Sciatic nerve (tissue), 2 donors: ENCODE measurements around the gene APIP. TPM values are rescaled to one million over a fixed set of nuclear protein-coding genes. Genes with fewer than 3 reads are reported as not detected.
A peak's percentile ranks its signal among the peaks of the same experiment; 100 is the strongest.
"Not testable (repeated sequence)": the region's sequence is repeated elsewhere in the genome, so short reads cannot be mapped to it uniquely, and the experiment has no call there.

Experiments used
- ATAC-seq: fragments of 200-7000 bp; cut with Tn5 transposase; one replicate; pipeline ENCODE4 v1.9.1; 2020; ENCODE audit warnings: mild to moderate bottlenecking, moderate library complexity
- DNase-seq: peaks from one replicate; pipeline ENCODE4 v3.0.0-alpha.2; 2020; ENCODE audit warnings: low spot score
- intact Hi-C: fragments of 100-400 bp; cut with DNase I; formaldehyde crosslinking; loops from one replicate; pipeline ENCODE4 v1.14.2; 2022
- total RNA-seq: library from RNA; stranded (reverse); fragmentation: NEBNext Ultra II Directional; extraction: Animal tissue kit (Norgen Biotek cat#: 25700); gene quantifications from one replicate; pipeline ENCODE4 v1.2.1, GENCODE V29; 2021
- donor health status: DM: no; HTN: no; CAD: no.
- donor health status: DM: no; HTN: no; CAD: no.

The APIP gene
- total RNA-seq, 1 donor from 2014 or later: 35.4 TPM

GRCh38 chr11:34928268-34928959 lies 12.2 kb upstream of the APIP start:
- DNase-seq: no peak
- no peak for ATAC-seq
- intact Hi-C loops: loop anchor here (5.0 kb wide), 1 partner anchor 464 kb away; no protein-coding TSS in a partner anchor

GRCh38 chr11:34926831-34927132 lies 10.6 kb upstream of the APIP start:
- DNase-seq (no peak), ATAC-seq (no peak)
- intact Hi-C loops: loop anchor here (5.0 kb wide), 1 partner anchor 466 kb away; no protein-coding TSS in a partner anchor

- intact Hi-C loops: loop anchor here (5.0 kb wide), 1 partner anchor 466 kb away; no protein-coding TSS in a partner anchor
- ATAC-seq (peak; percentile 65), DNase-seq (no peak)
Observed at GRCh38 chr11:34926101-34926830, 10.1 kb upstream of the APIP start.

- no peak for DNase-seq
- ATAC-seq: no peak
- intact Hi-C loops: loop anchor here (5.0 kb wide), 2 partner anchors 468 to 1222 kb away; partner anchors contain the start of gene C11orf91
Observed at GRCh38 chr11:34924714-34925113, 8.5 kb upstream of the APIP start.

- ATAC-seq: no peak
- intact Hi-C loops: loop anchor here (5.0 kb wide), 1 partner anchor 1219 kb away; the partner anchor contains the start of gene C11orf91
- DNase-seq: no peak
Observed at GRCh38 chr11:34921156-34921555, 5.0 kb upstream of the APIP start.

GRCh38 chr11:34916843-34917770 lies 928 bp upstream of the APIP start:
- ATAC-seq: no peak

GRCh38 chr11:34915136-34916014 lies 804 bp downstream of the APIP start:
- intact Hi-C loops: no loop called here
- DNase-seq: no peak
- ATAC-seq: peak; percentile 0

More at GRCh38 chr11:34916843-34917770, 928 bp upstream of the APIP start:
- no peak for DNase-seq
- intact Hi-C loops: no loop called here

- DNase-seq, ATAC-seq, intact Hi-C loops: not testable (repeated sequence)
Observed at GRCh38 chr11:34913556-34913955, 2.6 kb downstream of the APIP start.

- no peak for DNase-seq
- intact Hi-C loops: no loop called here
- ATAC-seq: no peak
Observed at GRCh38 chr11:34911676-34912075, 4.5 kb downstream of the APIP start.

GRCh38 chr11:34910817-34911216 lies 5.4 kb downstream of the APIP start:
- ATAC-seq (no peak), DNase-seq (no peak)
- intact Hi-C loops: no loop called here

GRCh38 chr11:34909955-34910354 lies 6.2 kb downstream of the APIP start:
- no peak for DNase-seq
- intact Hi-C loops: no loop called here
- ATAC-seq: no peak

- ATAC-seq: no peak
- DNase-seq: no peak
- intact Hi-C loops: no loop called here
Observed at GRCh38 chr11:34909415-34909814, 6.8 kb downstream of the APIP start.

GRCh38 chr11:34907934-34908593 lies 8.1 kb downstream of the APIP start:
- ATAC-seq (no peak), DNase-seq (no peak)
- intact Hi-C loops: no loop called here

GRCh38 chr11:34905666-34906065 lies 10.5 kb downstream of the APIP start:
- ATAC-seq: no peak
- DNase-seq: no peak
- intact Hi-C loops: no loop called here

- ATAC-seq: no peak
Observed at GRCh38 chr11:34904421-34904955, 11.7 kb downstream of the APIP start.

GRCh38 chr11:34899633-34900016 lies 16.6 kb downstream of the APIP start:
- DNase-seq (no peak), ATAC-seq (no peak)
- intact Hi-C loops: no loop called here

More at GRCh38 chr11:34904421-34904955, 11.7 kb downstream of the APIP start:
- DNase-seq: no peak
- intact Hi-C loops: no loop called here

- ATAC-seq (no peak), DNase-seq (no peak)
- intact Hi-C loops: no loop called here
Observed at GRCh38 chr11:34898474-34898873, 17.7 kb downstream of the APIP start.
